HG03066 (cell line): Measurements from ENCODE around the gene CREM.
"Not testable (repeated sequence)": the region's sequence is repeated elsewhere in the genome, so short reads cannot be mapped to it uniquely, and the experiment has no call there.

ENCODE experiments used
- ATAC-seq: cut with Tn5 transposase; IDR thresholded peaks from one replicate; pipeline ENCODE4 v1.9.1; 2021; ENCODE audit warnings: low read depth; ENCODE audit not compliant: unreplicated experiment

CREM gene

DNA sequence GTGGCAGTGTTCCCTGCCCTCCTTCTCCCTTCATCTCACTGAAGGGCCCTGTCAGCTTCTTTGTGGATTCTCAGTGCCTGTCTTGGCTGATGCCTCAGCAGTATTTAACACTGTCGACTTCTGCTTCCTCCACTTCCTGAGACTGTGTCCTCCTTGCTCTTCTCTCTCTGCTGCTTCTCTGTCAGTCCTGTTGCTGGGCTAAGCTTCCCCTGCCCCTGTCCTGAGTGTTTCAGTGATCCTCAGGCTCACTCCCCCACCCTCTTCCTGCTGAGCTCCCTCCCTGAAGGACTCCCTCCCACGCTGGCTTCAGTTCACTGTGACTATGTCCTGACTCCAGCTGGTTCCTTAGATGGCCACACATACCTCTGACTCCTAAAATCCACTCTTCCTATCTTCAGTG lies 64.9 kb downstream of the CREM start:
- no peak for ATAC-seq

DNA sequence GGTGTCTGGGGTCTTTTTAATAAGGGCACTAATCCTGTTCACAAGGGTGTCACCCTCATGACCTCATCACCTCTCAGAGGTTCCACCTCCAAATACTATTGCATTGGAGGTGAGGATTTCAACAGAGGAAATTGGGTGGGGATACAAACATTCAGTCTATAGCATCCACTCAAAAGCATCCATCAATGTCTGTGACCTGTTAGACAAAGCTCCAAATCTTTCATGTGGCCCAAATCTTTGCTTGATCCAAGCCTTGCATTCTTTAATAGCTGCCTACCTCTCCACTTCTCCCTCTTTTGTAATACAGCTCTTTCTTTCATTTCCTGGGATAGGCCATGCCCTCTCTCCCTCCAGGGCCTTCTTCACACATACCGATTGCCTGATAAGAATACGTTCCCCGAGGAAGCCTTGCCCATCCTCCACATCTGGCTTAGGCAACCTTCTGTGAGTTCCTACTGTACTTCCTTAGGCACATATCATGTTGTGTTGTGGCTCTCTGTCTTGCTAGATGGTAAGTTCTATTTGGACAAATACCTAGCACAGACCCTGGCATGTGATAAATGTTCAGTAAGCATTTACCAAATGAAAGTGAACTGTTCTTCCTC lies 66.1 kb downstream of the CREM start:
- no peak for ATAC-seq

DNA sequence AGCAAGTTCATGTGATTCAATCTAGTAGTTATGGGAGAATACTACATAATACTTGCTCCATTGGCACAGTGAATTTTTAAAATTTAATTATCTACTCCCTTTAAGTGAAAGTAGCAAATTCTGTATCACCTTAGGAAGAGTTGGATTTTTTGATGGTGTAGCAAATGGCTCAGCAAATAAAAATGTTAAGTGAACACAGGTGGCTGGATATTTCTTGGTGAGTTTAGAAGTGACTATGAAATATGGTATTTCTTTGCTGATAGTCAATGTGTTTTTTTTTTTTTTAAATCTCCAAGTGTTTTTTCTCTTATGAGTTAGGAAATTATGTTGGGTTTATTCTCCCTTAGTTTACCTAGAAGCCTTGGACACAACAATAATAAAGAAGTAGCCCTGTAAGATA lies 67.8 kb downstream of the CREM start:
- ATAC-seq, result no peak

DNA sequence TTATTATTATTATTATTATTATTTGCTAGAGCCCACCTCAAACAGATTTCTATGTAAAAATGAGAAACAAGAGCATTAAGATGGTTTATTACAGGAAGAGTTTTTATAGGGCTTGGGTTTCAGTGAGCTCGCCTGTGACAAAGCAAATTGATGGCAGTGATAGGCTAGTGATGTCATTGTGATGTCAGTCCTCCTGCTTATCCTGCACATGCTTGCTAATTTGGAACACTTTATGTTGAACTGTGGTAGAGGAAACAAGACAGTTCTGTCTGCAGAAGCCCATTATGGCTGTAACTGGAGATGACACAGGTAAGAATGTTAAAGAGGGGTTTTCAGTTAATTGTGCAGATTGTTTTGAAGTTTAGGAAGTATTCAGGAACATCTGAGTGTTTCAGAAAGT lies 68.3 kb downstream of the CREM start:
- no peak for ATAC-seq

DNA sequence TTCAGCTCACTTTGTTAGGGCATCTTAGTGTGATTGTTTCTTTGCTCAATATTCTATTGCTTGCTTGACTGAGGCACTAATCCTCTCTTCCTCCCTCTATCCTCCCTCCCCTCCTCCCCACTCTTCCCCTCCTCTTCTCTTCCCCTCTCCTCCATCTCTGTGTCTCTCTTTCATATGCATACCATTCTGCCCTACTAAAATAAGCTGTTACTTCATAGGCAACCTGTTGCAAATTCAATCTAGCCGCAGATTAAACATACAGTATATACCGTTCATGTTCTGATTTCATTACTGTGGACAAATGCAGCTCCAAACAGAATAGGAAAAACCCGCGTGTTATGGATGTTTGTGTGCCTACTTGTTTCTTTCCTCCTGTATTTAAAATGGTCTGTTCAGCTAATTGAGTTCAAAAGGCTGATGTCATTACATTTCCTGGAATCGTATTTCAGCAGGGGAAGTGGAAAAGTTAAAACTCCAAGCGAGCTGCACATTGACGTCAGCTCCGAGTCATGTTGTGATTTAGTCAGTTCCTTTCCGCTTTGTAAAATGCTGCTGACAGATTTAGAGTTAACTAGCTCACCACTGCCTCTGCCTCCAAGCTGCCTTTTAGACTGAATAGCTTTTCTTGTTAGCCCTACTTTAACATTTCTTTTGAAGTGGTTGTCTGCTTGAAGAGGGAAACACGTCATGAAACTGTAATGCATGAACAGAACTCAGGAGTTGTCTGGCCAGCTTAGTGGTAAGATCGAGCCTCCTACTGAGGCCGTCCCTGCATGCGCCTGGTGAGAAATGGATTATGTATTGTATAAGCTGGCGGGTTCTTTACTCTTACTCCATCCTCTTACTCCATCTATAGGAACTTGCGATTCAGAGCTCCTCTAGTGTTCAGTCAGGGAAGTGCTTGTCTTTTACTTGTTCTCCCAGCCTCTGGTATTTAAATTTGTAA lies 69.0 kb downstream of the CREM start:
- peak; percentile 97 for ATAC-seq

DNA sequence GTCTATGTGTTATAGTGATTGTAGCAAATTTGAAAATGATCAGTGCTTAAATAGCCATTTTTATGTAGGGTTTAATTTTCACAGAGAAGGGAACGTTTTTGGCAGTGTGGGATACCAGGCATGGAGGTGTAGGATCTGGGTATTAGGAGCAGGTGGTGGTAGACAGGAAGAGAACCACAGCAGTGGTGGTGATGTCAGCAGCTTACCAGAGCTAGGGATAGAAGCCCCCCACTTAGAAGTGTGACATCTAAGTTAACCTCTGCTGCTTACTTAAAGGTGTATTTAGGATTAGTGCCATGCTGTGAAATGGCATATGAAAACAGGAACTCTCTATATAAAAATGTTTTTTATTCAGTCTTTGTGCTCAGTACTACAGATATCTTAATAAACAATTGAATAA lies 73.8 kb downstream of the CREM start:
- ATAC-seq, result no peak

DNA sequence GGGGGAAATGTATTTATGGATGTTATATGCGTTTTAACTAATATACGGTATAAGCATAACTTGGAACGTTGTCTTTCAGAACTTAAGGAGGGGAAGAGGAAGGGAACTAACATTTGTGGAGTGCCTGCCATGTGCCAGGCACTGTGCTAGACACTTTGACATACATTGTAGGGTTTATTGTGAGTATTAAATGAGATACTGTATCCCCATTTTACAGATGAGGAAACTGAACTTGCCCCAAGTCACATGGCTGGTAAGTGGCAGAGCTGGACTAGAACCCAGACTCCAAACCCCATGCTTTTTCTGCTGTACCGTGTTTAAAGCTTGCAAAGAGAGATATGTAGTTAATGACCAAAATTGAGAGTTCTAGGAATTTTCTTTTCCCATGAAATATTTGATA lies 74.6 kb downstream of the CREM start:
- no peak for ATAC-seq

DNA sequence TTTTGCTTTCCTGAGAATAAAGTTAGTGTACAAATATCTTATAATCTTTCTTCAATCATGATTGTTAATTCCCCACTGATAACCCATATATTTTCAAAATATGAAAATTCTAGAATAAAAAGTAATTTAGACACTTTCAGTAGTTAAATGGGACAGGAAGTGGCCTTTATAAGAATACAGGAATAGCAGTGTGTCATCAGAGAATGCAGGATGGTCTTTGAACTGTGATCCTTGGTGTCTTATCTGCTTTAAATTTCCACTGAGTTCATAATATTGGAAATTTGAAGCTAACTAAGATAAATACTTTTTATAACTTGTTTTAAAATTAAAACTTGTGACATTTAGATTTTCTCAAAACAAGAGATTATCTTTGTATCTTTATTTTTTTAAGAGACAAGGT lies 75.4 kb downstream of the CREM start:
- ATAC-seq, result no peak

DNA sequence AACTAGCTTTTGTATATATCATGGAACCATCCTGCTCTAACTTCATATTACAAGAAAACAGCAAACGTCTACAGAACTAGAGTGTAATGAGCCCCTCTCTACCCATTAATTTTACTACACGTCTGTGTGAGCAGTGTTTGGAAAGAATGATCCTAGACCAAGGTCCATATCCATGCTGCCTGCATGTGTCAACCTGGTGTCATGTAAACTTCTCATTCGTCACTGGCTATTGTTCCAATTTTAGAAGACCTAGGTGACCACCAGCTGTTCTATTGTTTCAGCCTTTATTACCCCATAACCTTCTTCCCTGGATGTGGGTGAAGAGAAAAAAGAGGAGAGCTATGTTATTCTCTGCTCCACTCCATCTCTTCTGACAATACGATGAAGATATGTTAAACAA lies 77.1 kb downstream of the CREM start:
- ATAC-seq, result no peak

DNA sequence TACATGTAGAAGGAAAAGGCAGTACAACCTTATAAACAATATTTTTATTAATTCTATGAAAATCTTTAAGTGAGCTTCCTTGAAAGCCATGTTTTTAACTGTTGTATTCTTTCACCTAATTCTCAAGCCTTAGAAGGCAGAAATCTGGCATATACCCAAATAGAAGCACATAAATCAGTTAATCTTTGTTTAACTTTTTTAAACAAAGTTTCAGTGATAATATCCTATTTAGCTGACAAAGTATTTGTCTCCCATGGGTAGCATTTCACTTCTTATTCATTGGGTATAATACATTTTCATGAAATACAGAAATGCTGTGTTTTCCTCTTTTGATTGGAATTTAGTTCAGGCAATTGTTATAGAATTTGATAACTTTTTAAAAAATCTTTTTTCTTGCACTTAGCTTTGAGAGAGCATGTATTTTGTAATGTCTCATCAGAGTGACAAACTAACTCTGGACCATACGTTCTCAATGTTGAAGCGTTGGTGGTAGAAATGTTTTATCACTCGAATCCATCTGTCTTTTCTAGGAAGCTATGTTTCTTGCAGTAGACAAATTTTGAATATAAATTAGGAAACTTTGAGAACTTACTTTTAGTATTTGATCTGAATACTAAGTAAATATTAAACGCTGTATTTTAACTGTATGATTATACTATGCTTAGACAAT lies 78.1 kb downstream of the CREM start:
- ATAC-seq, result no peak

DNA sequence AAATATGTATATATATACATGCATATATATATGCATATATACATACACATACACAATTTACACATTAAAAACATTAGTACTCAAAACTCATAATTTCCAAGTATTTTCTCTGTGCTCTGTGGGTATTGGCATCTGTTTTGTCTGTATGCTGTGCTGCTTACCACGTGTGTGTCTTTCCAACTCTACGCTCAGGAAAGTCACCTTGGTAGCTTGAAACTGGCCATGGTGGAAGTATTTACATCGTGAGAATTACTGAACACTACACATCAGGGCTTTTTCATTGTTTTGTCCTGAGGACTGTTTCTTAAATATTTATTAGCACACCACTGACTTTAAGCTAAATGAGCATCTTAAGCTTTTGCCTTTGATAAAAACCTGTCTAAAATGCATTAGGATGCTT lies 79.6 kb downstream of the CREM start:
- no peak for ATAC-seq

DNA sequence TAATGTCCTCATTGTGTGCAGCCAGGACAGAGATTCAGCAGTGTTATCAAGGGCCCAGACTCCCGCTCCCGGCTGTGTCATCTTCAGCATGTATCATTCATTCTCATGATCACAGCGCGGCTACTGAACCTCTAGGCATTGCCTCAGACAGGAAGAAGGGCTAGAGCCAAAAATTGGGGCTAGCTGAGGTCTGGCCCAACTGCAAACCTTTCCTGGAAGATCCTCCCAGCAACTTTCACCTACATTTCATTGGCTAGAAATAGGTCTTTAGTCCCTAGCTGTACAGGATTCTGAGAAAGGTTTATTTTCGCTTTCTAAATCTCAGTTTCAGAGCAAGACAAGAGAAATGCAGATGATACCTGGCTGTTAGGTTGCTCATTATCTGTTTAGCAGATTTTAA lies 81.9 kb downstream of the CREM start:
- ATAC-seq, result peak; percentile 77

DNA sequence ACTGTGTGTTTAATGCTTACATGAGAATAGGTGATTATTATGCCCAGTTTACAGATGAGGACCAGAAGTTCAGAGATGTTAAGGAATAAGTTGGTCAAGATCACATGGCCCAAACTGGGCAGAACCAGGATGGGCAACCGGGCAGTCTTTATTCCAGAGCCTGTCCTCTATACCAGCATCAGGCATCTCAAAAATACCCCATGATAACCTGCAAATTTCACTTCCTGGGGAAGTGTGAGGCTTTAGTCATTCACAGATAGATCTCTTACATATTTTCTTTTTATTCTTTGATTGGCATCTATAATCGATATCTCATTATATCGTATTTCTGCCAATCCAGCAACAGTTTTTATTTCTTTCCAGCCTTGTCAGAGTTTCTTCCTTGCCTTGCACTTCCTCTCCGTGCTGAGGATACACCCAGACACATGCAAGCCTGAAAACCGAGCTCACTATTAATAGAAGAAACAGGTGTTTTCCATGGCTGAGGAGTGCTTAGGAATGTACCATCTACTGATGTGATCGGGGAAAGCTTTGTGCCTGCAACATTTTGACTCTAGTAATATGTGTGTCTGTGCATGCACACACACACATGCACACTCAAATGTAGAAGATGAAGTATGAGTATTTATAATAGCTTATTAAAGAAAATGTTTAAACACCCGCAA lies 82.4 kb downstream of the CREM start:
- peak; percentile 12 for ATAC-seq

DNA sequence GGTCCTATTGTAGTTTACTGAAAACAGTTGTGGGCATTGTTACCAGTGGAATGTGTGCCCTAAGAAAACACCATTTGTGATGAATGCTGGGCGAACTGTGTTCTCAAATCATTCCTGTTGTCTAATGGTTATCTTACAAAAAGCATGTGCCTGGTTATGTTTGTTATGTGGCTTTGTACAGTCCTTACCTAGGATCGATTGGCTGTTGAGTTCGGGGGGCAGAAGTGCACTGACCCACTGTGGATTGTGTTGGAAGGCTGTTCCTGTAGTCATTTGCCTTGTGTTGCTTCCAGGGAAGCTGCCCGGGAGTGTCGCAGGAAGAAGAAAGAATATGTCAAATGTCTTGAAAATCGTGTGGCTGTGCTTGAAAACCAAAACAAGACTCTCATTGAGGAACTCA lies 84.3 kb downstream of the CREM start:
- no peak for ATAC-seq

DNA sequence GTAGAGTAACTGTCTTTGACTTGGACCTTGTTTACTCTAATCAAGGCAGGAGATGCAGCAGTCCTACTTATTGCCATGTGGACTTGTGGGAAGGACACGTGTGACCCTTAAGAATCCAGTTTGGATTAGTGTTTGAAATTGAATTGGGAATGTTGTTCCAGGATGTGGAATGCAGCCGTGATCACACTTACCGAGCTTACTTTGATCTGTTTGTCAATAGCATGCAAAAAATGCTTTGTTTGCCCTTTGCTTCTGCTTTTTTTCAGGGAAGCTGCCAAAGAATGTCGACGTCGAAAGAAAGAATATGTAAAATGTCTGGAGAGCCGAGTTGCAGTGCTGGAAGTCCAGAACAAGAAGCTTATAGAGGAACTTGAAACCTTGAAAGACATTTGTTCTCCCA lies 84.7 kb downstream of the CREM start:
- ATAC-seq, result no peak

DNA sequence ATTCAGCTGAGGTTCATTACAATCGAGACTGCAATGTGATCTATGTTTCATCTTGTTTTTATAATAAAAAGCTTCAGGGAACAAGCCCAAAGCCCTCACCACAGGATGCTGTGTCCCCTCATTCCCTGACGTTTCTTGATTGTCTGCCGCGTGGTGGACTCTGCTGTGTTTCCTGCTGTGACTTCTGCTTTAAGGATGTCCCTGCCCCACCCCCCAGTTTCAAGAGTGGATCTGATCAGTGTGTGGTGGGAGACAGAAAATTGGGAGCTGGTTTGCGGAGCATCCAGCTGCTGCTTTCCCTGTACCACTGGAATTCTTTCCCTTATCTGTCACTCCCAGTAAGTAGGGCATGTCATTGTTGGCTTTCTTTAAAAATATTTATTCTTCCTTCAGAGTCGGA lies 86.2 kb downstream of the CREM start:
- no peak for ATAC-seq

DNA sequence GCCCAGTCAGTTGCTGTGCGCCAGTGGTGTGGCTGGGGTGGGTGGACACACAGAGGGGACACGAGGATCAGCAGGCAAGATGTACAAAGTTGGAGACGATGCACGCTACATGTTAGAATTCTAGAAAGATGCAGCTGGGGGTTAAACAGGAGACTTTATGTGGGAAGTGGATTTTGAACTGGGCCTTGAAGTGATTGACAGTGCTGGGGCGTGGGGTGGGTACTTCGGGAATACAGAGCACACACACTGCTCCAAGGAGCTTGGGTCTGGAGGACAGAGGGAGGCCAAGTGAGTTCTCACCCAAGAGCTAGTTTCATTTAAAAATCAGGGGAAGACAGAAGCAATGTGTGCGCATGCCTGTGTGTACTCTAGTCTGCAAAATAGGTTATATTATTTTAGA lies 87.1 kb downstream of the CREM start:
- ATAC-seq, result no peak

DNA sequence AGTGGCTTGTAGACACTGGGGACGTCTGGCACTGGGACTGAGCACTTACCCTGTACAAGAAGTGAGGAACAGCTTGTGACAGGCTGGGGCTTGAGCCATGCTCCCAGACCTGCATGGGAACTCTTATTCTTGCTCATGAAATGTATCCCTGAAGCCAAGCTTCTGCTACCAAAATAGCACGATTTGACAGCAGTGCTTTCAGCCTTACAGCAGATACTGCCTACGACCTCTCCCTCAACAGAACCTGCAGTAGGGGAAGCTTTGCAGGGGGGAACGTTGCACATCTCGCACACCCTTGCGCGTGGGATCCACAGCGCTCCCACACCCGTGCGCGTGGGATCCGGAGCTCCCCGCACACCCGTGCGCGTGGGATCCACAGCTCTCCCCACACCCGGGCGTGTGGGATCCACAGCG lies 88.0 kb downstream of the CREM start:
- no peak for ATAC-seq

DNA sequence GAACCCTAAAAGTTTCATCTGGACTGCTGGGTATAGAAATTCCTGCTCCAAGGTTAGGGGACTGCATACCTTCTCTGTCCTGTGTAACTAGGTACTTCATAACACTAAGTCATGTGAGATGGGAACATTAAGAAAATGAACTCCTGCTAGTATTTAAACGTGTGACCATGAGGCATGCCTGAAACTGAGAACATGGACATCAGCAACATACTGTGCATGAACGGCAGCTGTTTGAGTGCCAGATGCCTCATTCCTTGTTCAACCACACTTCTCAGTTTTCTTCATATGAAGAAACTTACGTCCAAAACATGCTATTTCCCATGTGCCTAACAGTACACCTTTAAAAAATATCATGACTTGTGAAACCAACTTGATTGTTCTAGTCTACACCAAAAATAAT lies 88.5 kb downstream of the CREM start:
- ATAC-seq, result no peak

DNA sequence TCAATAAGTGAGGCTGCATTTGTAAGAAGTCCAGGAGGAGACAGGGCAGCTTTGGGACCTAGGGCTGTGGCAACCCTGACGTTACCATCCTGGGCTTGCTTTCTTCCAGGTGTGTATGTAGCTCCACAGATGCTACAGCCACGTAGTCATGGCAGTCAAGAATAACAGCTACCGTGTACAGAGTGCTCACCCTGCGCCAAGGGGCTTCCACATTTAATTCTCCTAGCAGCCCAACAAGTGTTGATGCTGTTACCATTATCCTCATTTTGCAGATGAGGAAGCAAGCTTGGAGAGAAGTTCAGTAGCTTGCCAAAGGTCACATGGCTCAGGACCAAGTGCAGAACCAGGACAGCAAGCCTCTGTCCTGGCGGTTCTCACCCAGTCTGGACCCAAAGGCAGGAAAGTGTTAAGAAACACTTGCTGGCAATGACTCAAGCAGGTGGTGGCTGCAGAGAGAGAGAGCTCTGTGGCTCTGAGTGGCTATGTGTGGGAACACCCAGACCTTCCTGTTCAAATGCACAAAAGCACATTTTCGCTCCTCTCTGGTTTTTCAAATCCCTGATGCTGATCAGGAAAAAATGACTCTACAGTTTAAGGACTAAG lies 89.8 kb downstream of the CREM start:
- ATAC-seq, result no peak

DNA sequence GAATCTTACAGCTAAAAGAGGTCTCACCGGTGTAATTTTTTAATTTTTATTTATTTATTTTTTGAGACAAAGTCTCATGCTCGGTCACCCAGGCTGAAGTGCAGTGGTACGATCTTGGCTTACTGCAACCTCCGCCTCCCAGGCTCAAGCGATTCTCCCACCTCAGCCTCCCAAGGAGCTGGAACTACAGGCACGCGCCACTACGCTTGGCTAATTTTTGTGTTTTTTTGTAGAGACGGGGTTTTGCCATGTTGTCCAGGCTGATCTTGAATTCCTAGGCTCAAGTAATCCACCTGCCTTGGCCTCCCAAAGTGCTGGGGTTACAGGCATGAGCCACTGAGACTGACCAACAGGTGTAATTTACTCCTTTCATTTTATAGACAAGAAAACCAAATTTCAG lies 90.3 kb downstream of the CREM start:
- ATAC-seq, result not testable (repeated sequence)
